Smooth muscle cell (in vitro differentiated cells): ENCODE data around the gene PTTG2. TPM values are rescaled to one million over a fixed set of nuclear protein-coding genes. Genes with fewer than 3 reads are reported as not detected.
A peak's percentile ranks its signal among the peaks of the same experiment; 100 is the strongest.
"Not testable (repeated sequence)": the region's sequence is repeated elsewhere in the genome, so short reads cannot be mapped to it uniquely, and the experiment has no call there.

Source experiments
- DNase-seq: peaks from one replicate; lab custom pipeline; 2025; ENCODE audit not compliant: unreplicated experiment; lab: John Stamatoyannopoulos, UW
- H2AFZ ChIP-seq: fragments of 200-600 bp; sonication (generic); 2 replicates; pipeline ENCODE4 v1.6.0; 2016; ENCODE audit warnings: antibody characterized with exemption, low read depth, mild to moderate bottlenecking
- H3F3A ChIP-seq: fragments of 200-600 bp; sonication (generic); 2 replicates; pipeline ENCODE4 v1.6.0; 2017; ENCODE audit warnings: antibody characterized with exemption, low read depth
- H3K27ac ChIP-seq: fragments of 200-600 bp; sonication (generic); 2 replicates; pipeline ENCODE4 v1.5.1; 2016; ENCODE audit warnings: low read depth, mild to moderate bottlenecking
- H3K27me3 ChIP-seq: fragments of 200-600 bp; sonication (generic); 2 replicates; pipeline ENCODE4 v1.6.1; 2016; ENCODE audit warnings: low read depth, mild to moderate bottlenecking
- H3K36me3 ChIP-seq: fragments of 200-600 bp; sonication (generic); 2 replicates; pipeline ENCODE4 v1.5.1; 2016; ENCODE audit warnings: low read depth
- H3K4me1 ChIP-seq: fragments of 200-600 bp; sonication (generic); 2 replicates; pipeline ENCODE4 v1.5.1; 2016; ENCODE audit warnings: low read depth
- H3K4me2 ChIP-seq: fragments of 200-600 bp; sonication (generic); 2 replicates; pipeline ENCODE4 v1.6.0; 2016; ENCODE audit warnings: mild to moderate bottlenecking
- H3K4me3 ChIP-seq: fragments of 200-600 bp; sonication (generic); 2 replicates; pipeline ENCODE4 v1.5.1; 2016; ENCODE audit warnings: mild to moderate bottlenecking
- H3K79me2 ChIP-seq: fragments of 200-600 bp; sonication (generic); 2 replicates; pipeline ENCODE4 v1.6.0; 2016; ENCODE audit warnings: low read depth, mild to moderate bottlenecking
- H3K9ac ChIP-seq: fragments of 200-600 bp; sonication (generic); 2 replicates; pipeline ENCODE4 v1.6.0; 2016; ENCODE audit warnings: low read depth
- H3K9me3 ChIP-seq: fragments of 200-600 bp; sonication (generic); replicated peaks from 2 replicates; pipeline ENCODE4 v1.5.1; 2016; ENCODE audit warnings: low read depth
- H4K20me1 ChIP-seq: fragments of 200-600 bp; sonication (generic); 2 replicates; pipeline ENCODE4 v1.6.0; 2016; ENCODE audit warnings: low read depth
- CTCF ChIP-seq: fragments of 200-600 bp; sonication (generic); IDR thresholded peaks from 2 replicates; pipeline ENCODE4 v1.5.1; 2017; ENCODE audit warnings: borderline replicate concordance, mild to moderate bottlenecking, antibody characterized with exemption; ENCODE audit not compliant: insufficient read depth, poor library complexity, severe bottlenecking
- WGBS: methylation state at CpG from one replicate; pipeline ENCODE4 v1.1.7; 2016; ENCODE audit warnings: low lambda C conversion rate; 5-methylcytosine and 5-hydroxymethylcytosine counted together
- polyA plus RNA-seq: library from polyadenylated mRNA; unstranded; fragments of >200 nt; fragmentation: Nextera tagmentation; extraction: Ambion mirVana; gene quantifications from 2 replicates; pipeline ENCODE4 v1.2.1, GENCODE V29; 2016
- total RNA-seq: library from RNA; depleted of rRNA; stranded (reverse); fragments of >200 nt; gene quantifications from 2 replicates; pipeline ENCODE4 v1.2.3, GENCODE V29; 2014

Gene PTTG2
- total and polyA plus RNA-seq, 2 experiments from 2014 or later: not detected

- Histone ChIP-seq H3K27ac (peak overlapping the region; percentile 45), H3K79me2 (no peaks in the 10 kb centered on the region), H3K9ac (no peak overlapping the region), H3F3A (no peaks in the 10 kb centered on the region), H3K36me3 (no peaks in the 10 kb centered on the region), H4K20me1 (no peaks in the 10 kb centered on the region), H2AFZ (no peak overlapping the region), H3K4me3 (no peak overlapping the region), H3K9me3 (no peaks in the 10 kb centered on the region), H3K27me3 (no peaks in the 10 kb centered on the region), H3K4me2 (no peak overlapping the region), H3K4me1 (no peaks in the 10 kb centered on the region)
- no peak for DNase-seq
- TF ChIP-seq CTCF: no peak
- WGBS: 52% methylated on average over 3 of the region's 3 CpGs
Observed at GRCh38 chr4:37968747-37969146, 8.5 kb downstream of the PTTG2 start.

- no peaks in the 10 kb centered on the region for H3K79me2 ChIP-seq
- H3K36me3 ChIP-seq: no peaks in the 10 kb centered on the region
- H3K9me3 ChIP-seq: no peaks in the 10 kb centered on the region
- no peak for TF ChIP-seq CTCF
- H3K4me2 ChIP-seq: no peak overlapping the region
- no peaks in the 10 kb centered on the region for H3F3A ChIP-seq
- no peaks in the 10 kb centered on the region for H4K20me1 ChIP-seq
- H3K4me3 ChIP-seq: no peak overlapping the region
- DNase-seq: no peak
- H3K27ac ChIP-seq: no peak overlapping the region
- H3K27me3 ChIP-seq: no peaks in the 10 kb centered on the region
- H2AFZ ChIP-seq: no peak overlapping the region
- WGBS: 89% methylated on average over 1 of the region's 1 CpG
- no peaks in the 10 kb centered on the region for H3K4me1 ChIP-seq
- no peak overlapping the region for H3K9ac ChIP-seq
Observed at GRCh38 chr4:37970702-37971101, 10.5 kb downstream of the PTTG2 start.

- 95% methylated on average over 4 of the region's 4 CpGs for WGBS
- H3K9ac ChIP-seq: no peak overlapping the region
- TF ChIP-seq CTCF: no peak
Observed at GRCh38 chr4:37971202-37971601, 11.0 kb downstream of the PTTG2 start.

GRCh38 chr4:37973441-37973840 is 13.2 kb downstream of the PTTG2 start:
- DNase-seq: no peak
- Histone ChIP-seq H3K36me3 (no peaks in the 10 kb centered on the region), H3K9ac (no peak overlapping the region), H3K4me1 (peaks cover 7% of the 10 kb centered on the region), H2AFZ (peak overlapping the region; percentile 29), H3K79me2 (peaks cover 7% of the 10 kb centered on the region), H3K27me3 (no peaks in the 10 kb centered on the region), H3K9me3 (no peaks in the 10 kb centered on the region), H3K4me3 (no peak overlapping the region), H3F3A (no peaks in the 10 kb centered on the region), H3K4me2 (no peak overlapping the region), H4K20me1 (no peaks in the 10 kb centered on the region), H3K27ac (no peak overlapping the region)
- no peak for TF ChIP-seq CTCF
- WGBS: 91% methylated on average over 3 of the region's 3 CpGs

More at GRCh38 chr4:37971202-37971601, 11.0 kb downstream of the PTTG2 start:
- Histone ChIP-seq H3K36me3 (no peaks in the 10 kb centered on the region), H3K4me2 (no peak overlapping the region), H3K4me1 (no peaks in the 10 kb centered on the region), H3K79me2 (no peaks in the 10 kb centered on the region), H4K20me1 (no peaks in the 10 kb centered on the region), H2AFZ (no peak overlapping the region), H3K27me3 (no peaks in the 10 kb centered on the region), H3K27ac (no peak overlapping the region), H3F3A (no peaks in the 10 kb centered on the region), H3K9me3 (no peaks in the 10 kb centered on the region), H3K4me3 (no peak overlapping the region)
- DNase-seq: no peak

- not testable (repeated sequence) for H4K20me1 ChIP-seq, H3K27me3 ChIP-seq, H3K27ac ChIP-seq, H3K9me3 ChIP-seq, H3K4me2 ChIP-seq, DNase-seq, H3K4me3 ChIP-seq, H3K9ac ChIP-seq, H2AFZ ChIP-seq, H3F3A ChIP-seq, H3K36me3 ChIP-seq
- WGBS: 92% methylated on average over 13 of the region's 13 CpGs
- H3K4me1 ChIP-seq: peaks cover 12% of the 10 kb centered on the region
- H3K79me2 ChIP-seq: peaks cover 27% of the 10 kb centered on the region
Observed at GRCh38 chr4:37975321-37975822, 15.2 kb downstream of the PTTG2 start.
